ENCODE results near the gene RNF217. TPM values are rescaled to one million over a fixed set of nuclear protein-coding genes. Genes with fewer than 3 reads are reported as not detected.

RNF217 gene
- polyA plus RNA-seq, 1 donor (not counting 4 experiments of a cell fraction or from before 2014, with no cell fraction given) = 44.0 TPM

DNA sequence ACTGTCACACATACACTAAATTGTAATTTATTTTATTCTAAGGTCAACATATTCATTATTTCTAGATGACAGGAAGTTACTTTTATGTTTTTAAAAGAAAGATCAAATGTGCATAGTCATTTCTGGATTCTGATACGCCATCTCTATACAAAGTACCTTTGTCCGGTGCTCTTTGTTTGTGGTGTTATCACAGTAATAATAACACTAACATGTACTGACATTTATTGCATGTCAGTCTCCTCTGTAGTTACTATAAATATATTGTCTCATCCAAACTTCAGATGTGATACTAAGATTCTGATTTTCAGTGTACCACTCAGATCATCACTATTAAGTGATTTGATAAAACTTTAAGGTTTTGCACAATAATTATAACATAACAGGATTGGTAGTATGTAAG lies 101.1 kb downstream of the RNF217 start:
- DNase-seq (ENCODE audit: low read depth, low spot score) (no peak), FAIRE-seq (no peak)
- TF ChIP-seq EZH2 (IDR thresholded peaks at IDR 0.05; ENCODE audit: low read length) = no peak
- no peak for TF ChIP-seq CTCF (optimal IDR thresholded peaks at IDR 0.05 in 1 of 3, IDR thresholded peaks at IDR 0.05 in 1 of 3, conservative IDR thresholded peaks at IDR 0.05 in 1 of 3; ENCODE audit: extremely low read depth in 1 of 3, insufficient read depth in 2 of 3, low read length in 3 of 3)
- no peak overlapping the region for H3K27ac ChIP-seq (ENCODE audit: control insufficient read depth, insufficient read depth, low read length)
- H3K27me3 ChIP-seq (ENCODE audit: control insufficient read depth, extremely low read depth, insufficient read depth, low read length) = no peaks in the 10 kb centered on the region
- no peak overlapping the region for H3K9ac ChIP-seq (ENCODE audit: control insufficient read depth, extremely low read depth, insufficient read depth, low read length)
- H3K9me3 ChIP-seq (ENCODE audit: control insufficient read depth, low read depth, low read length) = no peaks in the 10 kb centered on the region
- dilution Hi-C loops (cut with MboI; ENCODE audit: extremely low pct_ligation_motif_present, low sequenced_read_pairs) = no loop called here
- no peak overlapping the region for H3K4me3 ChIP-seq (ENCODE audit: control insufficient read depth in 2 of 3, extremely low read depth in 1 of 3, insufficient read depth in 2 of 3, low read depth in 1 of 3, low read length in 3 of 3)
- no peaks in the 10 kb centered on the region for H4K20me1 ChIP-seq (ENCODE audit: control insufficient read depth, extremely low read depth, insufficient read depth, low read length)
- H3K4me1 ChIP-seq (ENCODE audit: control insufficient read depth, extremely low read depth, insufficient read depth, low read length) = peaks cover 18% of the 10 kb centered on the region
- H2AFZ ChIP-seq (ENCODE audit: control insufficient read depth, low read length) = no peak overlapping the region
- H3K79me2 ChIP-seq (ENCODE audit: control insufficient read depth, insufficient read depth, low read length) = peaks cover 10% of the 10 kb centered on the region
- peaks cover 4% of the 10 kb centered on the region in 2 experiments for H3K36me3 ChIP-seq (ENCODE audit: control insufficient read depth in 2 of 2, extremely low read depth in 1 of 2, insufficient read depth in 2 of 2, low read length in 2 of 2)
- H3K4me2 ChIP-seq (ENCODE audit: control insufficient read depth, extremely low read depth, insufficient read depth, low read depth, low read length) = no peak overlapping the region
- H3K9me1 ChIP-seq (ENCODE audit: control insufficient read depth, extremely low read depth, insufficient read depth, low read length) = no peaks in the 10 kb centered on the region

GRCh38 chr6:125066140-125066539 lies 103.9 kb downstream of the RNF217 start:
- dilution Hi-C loops (cut with MboI; ENCODE audit: extremely low pct_ligation_motif_present, low sequenced_read_pairs) = no loop called here
- no peak overlapping the region for H2AFZ ChIP-seq (ENCODE audit: control insufficient read depth, low read length)
- H3K9me3 ChIP-seq (ENCODE audit: control insufficient read depth, low read depth, low read length) = no peaks in the 10 kb centered on the region
- no peaks in the 10 kb centered on the region for H3K9me1 ChIP-seq (ENCODE audit: control insufficient read depth, extremely low read depth, insufficient read depth, low read length)
- H3K9ac ChIP-seq (ENCODE audit: control insufficient read depth, extremely low read depth, insufficient read depth, low read length) = no peak overlapping the region
- TF ChIP-seq EZH2 (IDR thresholded peaks at IDR 0.05; ENCODE audit: low read length) = no peak
- TF ChIP-seq CTCF (optimal IDR thresholded peaks at IDR 0.05 in 1 of 3, IDR thresholded peaks at IDR 0.05 in 1 of 3, conservative IDR thresholded peaks at IDR 0.05 in 1 of 3; ENCODE audit: extremely low read depth in 1 of 3, insufficient read depth in 2 of 3, low read length in 3 of 3) = no peak
- peaks cover 12% of the 10 kb centered on the region for H3K79me2 ChIP-seq (ENCODE audit: control insufficient read depth, insufficient read depth, low read length)
- H3K4me3 ChIP-seq (ENCODE audit: control insufficient read depth in 2 of 3, extremely low read depth in 1 of 3, insufficient read depth in 2 of 3, low read depth in 1 of 3, low read length in 3 of 3) = no peak overlapping the region
- H3K27me3 ChIP-seq (ENCODE audit: control insufficient read depth, extremely low read depth, insufficient read depth, low read length) = no peaks in the 10 kb centered on the region
- DNase-seq (ENCODE audit: low read depth, low spot score) (no peak), FAIRE-seq (no peak)
- H4K20me1 ChIP-seq (ENCODE audit: control insufficient read depth, extremely low read depth, insufficient read depth, low read length) = no peaks in the 10 kb centered on the region
- no peak overlapping the region for H3K4me2 ChIP-seq (ENCODE audit: control insufficient read depth, extremely low read depth, insufficient read depth, low read depth, low read length)
- peaks cover 18% of the 10 kb centered on the region for H3K4me1 ChIP-seq (ENCODE audit: control insufficient read depth, extremely low read depth, insufficient read depth, low read length)
- H3K36me3 ChIP-seq (ENCODE audit: control insufficient read depth in 2 of 2, extremely low read depth in 1 of 2, insufficient read depth in 2 of 2, low read length in 2 of 2) = peaks cover 3 to 4% of the 10 kb centered on the region in 2 experiments
- H3K27ac ChIP-seq (ENCODE audit: control insufficient read depth, insufficient read depth, low read length) = no peak overlapping the region
